HG02588 (cell line): Measurements from ENCODE around the gene ESR2.
"Not testable (repeated sequence)": the region's sequence is repeated elsewhere in the genome, so short reads cannot be mapped to it uniquely, and the experiment has no call there.

Experiments used
- ATAC-seq: cut with Tn5 transposase; IDR thresholded peaks from one replicate; pipeline ENCODE4 v1.9.1; 2021; ENCODE audit warnings: mild to moderate bottlenecking, moderate library complexity; ENCODE audit not compliant: unreplicated experiment

ESR2 gene

DNA sequence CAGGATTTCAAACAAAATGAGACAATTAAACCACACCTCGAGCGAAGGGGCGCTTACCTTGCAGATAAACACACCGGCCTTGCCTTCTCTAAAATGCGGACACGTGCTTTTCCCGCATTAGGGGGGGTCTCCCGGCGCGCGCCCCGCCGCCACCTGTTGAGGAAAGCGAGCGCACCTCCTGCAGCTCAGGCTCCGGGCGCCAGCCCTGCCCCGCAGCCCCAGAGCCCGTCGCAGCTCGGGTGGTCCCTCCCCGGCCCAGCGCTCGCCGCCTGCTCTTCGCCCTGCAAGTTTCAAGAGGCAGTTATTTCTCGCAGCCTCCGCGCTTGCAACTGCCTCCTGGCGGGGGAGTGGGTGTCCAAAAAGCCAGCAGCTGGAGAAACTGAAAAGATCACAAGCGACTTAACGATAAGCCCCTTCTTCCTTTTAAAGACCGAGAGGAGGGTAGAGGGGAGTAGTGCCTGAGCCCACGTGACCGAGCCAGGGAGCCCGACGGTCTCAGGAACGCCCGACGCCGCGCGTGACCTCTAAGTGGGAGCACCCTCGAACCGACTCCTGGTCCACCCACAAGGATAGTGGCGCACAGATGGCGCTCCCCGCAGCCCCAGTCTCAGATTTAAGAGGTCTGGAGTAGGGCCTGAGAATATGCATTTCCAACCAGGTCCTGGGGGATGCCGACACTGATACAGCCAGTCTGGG, at the start of gene ESR2:
Gene ESR2, minus strand, starts transcription at position 396 of the 696 bp plus-strand sequence. CDS start 11,386 bp downstream, outside the sequence.
- ATAC-seq = peak; percentile 34

DNA sequence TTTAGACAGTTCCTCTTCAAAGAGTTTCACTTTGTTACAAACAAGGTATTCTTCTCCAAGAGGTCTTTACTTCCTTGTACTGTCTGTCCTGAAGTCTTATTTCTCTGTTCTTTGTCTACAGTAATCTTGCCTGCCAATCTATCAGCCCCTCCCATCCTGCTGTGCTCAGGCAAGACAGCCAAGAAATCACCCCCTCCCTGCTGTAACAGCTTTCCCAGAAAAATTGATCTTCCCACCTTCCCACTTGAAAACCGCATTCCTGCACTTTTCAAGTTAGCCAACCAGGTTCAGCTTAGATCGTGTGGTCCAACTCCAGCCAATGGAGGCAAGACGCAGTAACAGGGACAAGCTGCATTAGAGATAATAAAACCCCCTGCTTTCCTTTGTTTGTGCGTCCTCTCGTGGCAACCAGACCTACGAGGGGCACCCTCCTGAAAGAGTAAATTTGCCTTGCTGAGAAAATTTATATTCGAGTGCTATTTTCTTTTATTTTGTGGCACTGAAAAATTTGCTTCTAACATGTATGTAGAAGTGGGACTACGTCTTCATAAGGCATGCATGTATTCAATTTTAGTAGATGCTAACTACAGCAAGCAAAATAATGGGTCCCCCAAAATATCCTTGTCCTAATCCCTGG, 46.5 kb upstream of the ESR2 start:
- ATAC-seq = no peak

DNA sequence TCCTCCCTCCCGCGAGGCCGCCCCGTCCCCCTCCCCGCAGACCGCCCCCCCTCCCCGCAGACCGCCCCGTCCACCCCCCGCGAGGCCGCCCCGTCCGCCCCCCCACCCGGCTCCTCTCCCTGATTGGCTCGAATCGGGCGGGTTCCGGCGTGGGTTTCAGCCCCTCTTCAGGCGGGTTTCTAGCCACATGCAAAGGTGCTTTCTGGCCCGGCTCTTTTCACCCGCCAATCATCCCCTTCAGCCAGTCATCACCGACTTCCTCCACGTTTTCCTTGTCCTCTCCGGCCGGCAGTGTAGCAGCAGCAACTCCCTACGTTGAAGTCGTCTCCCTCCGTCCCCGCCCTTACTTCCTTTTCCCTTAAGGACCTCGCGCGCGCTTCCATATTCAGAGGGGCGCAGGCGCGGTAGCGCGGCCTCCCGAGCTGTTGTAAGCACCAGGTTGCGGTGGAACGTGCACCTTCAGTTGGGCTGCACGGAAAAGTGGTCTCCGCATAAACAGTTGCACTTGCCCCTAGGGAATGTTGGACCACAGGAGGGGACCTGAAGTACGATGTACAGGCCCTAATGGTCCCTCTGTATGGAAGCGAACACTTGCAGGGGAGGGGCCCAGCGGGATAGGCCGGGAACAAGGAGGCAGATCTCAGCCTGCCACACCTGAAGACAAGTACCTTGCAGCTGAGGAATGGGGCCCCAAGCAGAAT, 44.6 kb upstream of the ESR2 start:
- ATAC-seq = peak; percentile 88

DNA sequence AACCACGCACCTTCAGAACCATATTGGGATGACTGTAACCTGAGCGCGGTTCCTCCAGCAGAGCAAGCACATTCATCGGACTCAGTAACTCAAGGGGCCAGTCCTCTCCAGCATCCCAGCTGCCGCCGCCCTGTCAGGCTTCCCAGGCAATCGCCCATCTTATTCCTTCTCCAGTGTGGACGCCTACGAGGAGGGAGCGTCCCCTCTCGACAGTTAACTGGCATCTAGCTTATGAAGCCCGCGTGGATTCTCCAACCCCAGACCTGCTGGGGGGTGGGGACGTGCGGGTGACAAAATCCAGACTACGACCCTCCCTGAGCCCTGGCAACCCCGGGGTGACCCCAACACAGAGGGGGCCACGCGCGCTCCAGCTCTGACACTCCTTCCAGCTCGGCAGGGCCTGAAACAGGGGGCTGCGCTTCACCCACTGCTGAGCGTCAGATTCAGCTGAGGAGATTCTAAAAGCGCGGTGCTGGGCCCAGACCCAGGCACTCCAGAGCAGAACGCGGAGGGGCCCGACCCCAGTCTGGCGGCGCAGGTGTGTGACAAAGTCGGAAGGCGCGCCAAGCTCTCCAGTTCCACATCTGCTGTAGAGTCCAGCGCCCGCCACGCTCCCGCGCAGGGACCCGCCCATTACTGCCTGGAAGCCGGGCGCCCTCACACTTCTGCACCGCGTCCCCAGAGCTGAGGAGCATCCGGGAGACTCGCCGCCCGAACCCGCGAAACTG, 43.9 kb upstream of the ESR2 start:
- peak; percentile 55 for ATAC-seq

DNA sequence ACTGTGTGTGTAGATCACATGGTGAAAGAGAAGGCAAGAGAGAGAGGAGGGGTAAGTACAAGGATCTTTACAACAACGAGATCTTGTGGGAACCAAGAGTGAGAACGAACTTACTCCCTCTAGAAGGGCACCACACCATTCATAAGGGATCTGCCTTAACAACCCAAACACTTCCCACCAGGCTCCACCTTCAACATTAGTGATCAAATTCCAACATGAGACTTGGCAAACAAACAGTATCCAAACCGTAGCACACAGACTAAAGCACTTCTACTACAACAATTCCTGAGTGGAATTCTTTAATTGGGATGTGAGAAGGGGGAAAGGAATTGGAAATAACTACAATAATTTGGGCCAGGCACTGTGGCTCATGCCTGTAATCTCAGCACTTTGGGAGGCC, 35.0 kb upstream of the ESR2 start:
- ATAC-seq = no peak

GRCh38 chr14:64326502-64326901, 32.3 kb upstream of the ESR2 start:
- no peak for ATAC-seq

- ATAC-seq = no peak
Measured at GRCh38 chr14:64324895-64325294, 30.7 kb upstream of the ESR2 start.

GRCh38 chr14:64324461-64324860, 30.3 kb upstream of the ESR2 start:
- no peak for ATAC-seq

DNA sequence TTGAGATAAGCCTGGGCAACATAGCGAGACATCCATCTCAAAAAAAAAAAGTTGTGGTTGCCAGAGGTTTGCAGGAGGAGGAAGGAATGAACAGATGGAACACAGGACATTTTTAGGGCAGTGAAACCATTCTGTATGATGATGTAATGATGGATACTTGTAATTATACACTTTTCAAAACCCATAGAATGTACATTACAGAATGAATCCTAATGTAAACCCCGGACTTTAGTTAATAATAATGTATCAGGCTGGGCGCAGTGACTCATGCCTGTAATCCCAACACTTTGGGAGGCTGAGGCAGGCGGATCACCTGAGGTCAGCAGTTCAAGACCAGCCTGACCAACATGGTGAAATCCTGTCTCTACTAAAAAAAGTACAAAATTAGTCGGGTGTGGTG, 26.2 kb upstream of the ESR2 start:
- ATAC-seq = not testable (repeated sequence)

DNA sequence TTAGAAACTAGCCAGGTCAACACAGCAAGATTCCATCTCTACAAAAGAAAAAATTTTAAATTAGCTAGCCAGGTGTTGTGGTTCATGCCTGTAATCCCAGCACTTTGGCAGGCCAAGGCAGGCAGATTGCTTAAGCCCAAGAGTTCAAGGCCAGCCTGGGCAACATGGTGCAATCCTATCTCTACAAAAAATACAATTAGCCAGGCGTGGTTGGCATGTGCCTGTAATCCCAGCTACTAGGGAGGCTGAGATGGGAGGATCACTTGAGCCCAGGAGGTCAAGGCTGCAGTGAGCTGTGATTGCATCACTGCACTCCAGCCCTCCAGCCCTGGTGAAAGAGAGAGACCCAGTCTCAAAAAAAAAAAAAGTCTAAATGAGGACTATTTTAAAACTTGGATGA, 24.5 kb upstream of the ESR2 start:
- ATAC-seq = not testable (repeated sequence)

- ATAC-seq = no peak
Measured at GRCh38 chr14:64303471-64303917, 9.3 kb upstream of the ESR2 start.

- ATAC-seq = no peak
Measured at GRCh38 chr14:64298773-64299172, 4.6 kb upstream of the ESR2 start.

DNA sequence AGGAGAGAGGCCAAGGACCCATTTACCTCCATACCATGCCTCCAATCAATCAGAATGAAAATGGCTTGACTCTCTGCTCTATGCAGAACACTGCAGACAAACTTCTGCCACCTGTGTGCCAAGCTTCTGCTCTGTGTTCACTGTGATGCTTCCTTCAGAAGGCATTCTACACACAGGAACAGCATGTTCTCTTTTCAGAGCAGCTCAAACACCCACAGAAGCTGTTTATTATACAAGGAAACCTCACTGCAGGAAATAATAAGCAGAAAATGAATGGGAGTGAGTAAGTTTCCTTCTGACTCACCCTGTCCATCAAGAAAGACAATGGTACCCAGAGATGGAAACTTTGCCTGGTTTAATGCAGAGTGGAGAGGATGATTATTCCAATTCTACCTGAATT, 2.4 kb upstream of the ESR2 start:
- no peak for ATAC-seq

GRCh38 chr14:64294672-64295413, 672 bp upstream of the ESR2 start:
- ATAC-seq = peak; percentile 74

DNA sequence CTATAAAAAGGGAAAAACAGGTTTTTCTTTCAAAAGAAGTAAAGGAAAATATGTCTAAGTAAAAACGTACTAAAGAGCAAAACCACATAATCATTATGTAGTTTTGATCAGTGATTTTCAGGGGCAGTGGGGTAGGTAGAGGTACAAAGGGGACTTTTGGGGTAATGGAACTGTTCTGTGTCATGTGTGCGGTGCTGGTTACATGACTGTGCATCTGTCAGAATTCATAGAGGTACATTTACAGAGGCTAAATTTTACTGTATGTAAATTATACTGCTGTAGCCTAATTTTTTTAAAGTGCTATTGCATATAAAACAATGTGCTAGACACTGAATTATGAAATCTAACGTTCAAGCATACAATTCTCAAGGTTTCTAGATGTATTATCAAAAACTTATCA, 2.0 kb downstream of the ESR2 start:
- no peak for ATAC-seq

DNA sequence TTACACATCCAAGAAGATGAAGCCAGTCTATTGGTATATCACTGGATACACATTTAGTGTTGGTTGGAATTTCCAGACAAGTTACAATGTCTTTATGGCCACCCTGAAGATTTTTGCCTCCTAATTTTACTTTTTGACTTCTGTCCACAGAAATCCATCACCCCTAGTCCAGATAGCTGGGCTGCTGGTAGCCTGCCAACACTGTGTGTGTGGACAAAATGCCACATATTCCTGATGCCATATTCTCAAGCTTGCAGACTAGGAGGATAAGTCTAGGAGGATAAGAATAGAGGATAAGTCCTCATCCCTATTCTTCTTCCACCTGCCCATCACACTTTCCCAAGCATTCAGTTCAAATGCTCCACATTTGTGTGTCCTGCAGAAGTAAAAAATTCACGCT, 4.6 kb downstream of the ESR2 start:
- no peak for ATAC-seq

DNA sequence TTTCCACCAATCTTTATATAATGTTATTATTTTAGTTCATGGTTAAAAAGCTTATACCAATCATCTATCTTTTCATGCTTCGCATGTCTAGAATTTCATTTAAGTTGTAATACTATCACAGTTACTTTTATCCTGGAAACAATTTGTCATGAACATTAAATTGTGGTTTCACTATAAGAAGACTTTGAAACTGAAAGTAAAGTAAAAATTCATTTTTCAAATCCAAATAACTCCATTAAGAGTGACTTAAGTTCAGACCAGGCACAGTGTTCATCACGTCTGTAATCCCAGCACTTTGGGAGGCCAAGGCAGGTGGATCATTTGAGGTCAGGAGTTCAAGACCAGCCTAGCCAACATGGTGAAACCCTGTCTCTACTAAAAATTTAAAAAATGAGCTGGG, 12.4 kb downstream of the ESR2 start:
- no peak for ATAC-seq

DNA sequence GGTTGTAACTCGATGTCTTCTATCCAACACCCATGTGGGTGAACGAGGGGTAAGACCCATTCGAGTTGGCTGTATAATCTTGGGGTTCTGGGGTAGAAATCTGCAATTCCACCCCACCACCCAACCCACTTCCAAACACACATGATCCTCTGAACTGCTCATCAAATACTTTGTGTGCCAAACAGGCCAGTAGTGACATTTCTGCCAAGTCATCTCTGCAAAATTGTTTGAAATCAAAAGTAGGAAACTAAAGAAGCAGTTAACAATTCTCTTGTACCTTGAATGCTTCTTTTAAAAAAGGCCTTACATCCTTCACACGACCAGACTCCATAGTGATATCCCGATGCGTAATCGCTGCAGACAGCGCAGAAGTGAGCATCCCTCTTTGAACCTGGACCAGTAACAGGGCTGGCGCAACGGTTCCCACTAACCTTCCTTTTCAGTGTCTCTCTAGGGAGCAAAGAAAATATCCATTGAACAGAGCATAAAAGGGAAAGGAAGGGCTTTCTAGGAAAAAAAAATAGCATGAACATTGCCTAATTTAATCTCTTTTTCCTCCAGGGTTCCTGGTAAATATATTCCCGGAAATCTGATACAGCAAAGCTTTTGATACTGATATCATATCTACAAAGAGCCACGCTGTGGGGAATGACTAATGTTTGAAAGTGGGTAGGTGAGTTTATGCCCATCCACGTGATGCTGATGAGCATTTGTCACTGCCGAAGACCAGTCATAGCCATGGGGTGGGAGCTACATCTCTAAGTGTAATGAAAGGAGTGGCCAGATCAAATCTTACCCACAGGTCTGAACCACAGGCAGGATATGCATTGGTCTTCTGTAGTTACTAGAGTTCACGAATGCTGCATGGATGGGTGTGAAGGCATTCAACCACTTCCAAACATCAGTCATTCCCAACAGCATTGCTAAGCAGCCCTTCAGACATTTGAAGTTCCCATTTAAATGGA, 14.2 kb downstream of the ESR2 start:
- ATAC-seq = no peak

DNA sequence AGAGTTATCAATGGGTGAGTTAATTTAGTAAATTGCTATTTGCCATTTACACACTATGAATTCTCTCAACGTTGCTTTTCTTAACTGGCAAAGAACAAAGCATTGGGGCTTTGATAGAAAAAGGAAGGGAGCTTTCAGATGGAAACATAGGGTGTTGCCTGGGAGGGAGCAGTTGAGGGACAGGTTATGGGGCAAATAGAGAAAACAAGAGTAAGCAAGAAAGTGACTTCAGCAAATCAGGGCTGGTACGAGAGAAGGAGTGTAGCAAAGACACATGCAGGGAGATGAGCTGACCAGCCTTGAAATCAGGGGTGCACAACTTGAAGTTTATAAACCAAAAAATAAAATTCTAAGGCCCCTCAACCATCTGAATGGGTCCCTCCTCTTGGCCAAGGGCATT, 15.7 kb downstream of the ESR2 start:
- no peak for ATAC-seq

- no peak for ATAC-seq
Measured at GRCh38 chr14:64272019-64272418, 22.2 kb downstream of the ESR2 start.
